B cell (primary cell): ENCODE data around the gene LRBA. TPM values are rescaled to one million over a fixed set of nuclear protein-coding genes. Genes with fewer than 3 reads are reported as not detected.

Experiments
- ATAC-seq: fragments of 200-7000 bp; cut with Tn5 transposase; one replicate; pipeline ENCODE4 v1.10.0; 2021; ENCODE audit warnings: low read depth, mild to moderate bottlenecking, moderate number of reproducible peaks, moderate library complexity
- CTCF ChIA-PET: fragments of 350-600 bp; sonication (Branson Sonifier 250); formaldehyde crosslinking; loops from one replicate; lab custom pipeline; 2021; ENCODE audit warnings: antibody characterized with exemption, inconsistent platforms; lab: Charles Lee
- POLR2A ChIA-PET: fragments of 350-600 bp; sonication (Branson Sonifier 250); formaldehyde crosslinking; loops from one replicate; lab custom pipeline; 2021; ENCODE audit warnings: antibody characterized with exemption; lab: Charles Lee
- DNase-seq: peaks from one replicate; pipeline ENCODE4 v3.0.0; 2013
- H2AFZ ChIP-seq: 2 replicates; pipeline ENCODE4 v1.6.1; 2012; ENCODE audit warnings: mild to moderate bottlenecking, low read depth, low read length; ENCODE audit not compliant: insufficient read depth, poor library complexity, severe bottlenecking
- H3K27ac ChIP-seq, 2 donors: 1 replicate in 1 of 2; 2 replicates in 1 of 2; pipeline ENCODE4 v1.5.1; 2012 to 2013; ENCODE audit warnings: low read length in 2 of 2, mild to moderate bottlenecking in 2 of 2, moderate library complexity in 1 of 2
- H3K27me3 ChIP-seq, 4 experiments: fragments of 200-600 bp in 1 of 4; sonication (generic) in 1 of 4; replicated peaks in 1 of 4; 1 replicate in 2 of 4; 2 replicates in 2 of 4; pipeline versions ENCODE4 v1.6.1 to v1.7.0; 2013 to 2016; ENCODE audit warnings: low read length in 3 of 4, mild to moderate bottlenecking in 2 of 4, mixed read lengths in 1 of 4, moderate library complexity in 1 of 4; ENCODE audit not compliant: insufficient read depth in 4 of 4, control insufficient read depth in 3 of 4; ENCODE audit errors: control extremely low read depth in 1 of 4
- H3K36me3 ChIP-seq, 2 experiments: replicated peaks in 1 of 2; 1 replicate in 1 of 2; 2 replicates in 1 of 2; pipeline versions ENCODE4 v1.6.1 to v1.7.1; 2013; ENCODE audit warnings: low read length in 1 of 2; ENCODE audit not compliant: insufficient read depth in 2 of 2, control insufficient read depth in 1 of 2; ENCODE audit errors: control extremely low read depth in 1 of 2, extremely low read depth in 1 of 2
- H3K4me1 ChIP-seq, 2 donors: fragments of 200-600 bp in 1 of 2; sonication (generic) in 1 of 2; 1 replicate in 1 of 2; 2 replicates in 1 of 2; pipeline versions ENCODE4 v1.5.1 to v1.6.1; 2013 to 2017; ENCODE audit warnings: low read length in 2 of 2; ENCODE audit not compliant: control insufficient read depth in 2 of 2, insufficient read depth in 2 of 2
- H3K4me2 ChIP-seq: replicated peaks from 2 replicates; pipeline ENCODE3; 2012; ENCODE audit warnings: mild to moderate bottlenecking, low read depth, low read length; ENCODE audit not compliant: poor library complexity, severe bottlenecking
- H3K4me3 ChIP-seq, 5 experiments: fragments of 200-600 bp in 1 of 5; sonication (generic) in 1 of 5; 1 replicate in 3 of 5; 2 replicates in 2 of 5; pipeline versions ENCODE4 v1.5.1 to v1.7.0; 2011 to 2016; ENCODE audit warnings: low read length in 4 of 5, mild to moderate bottlenecking in 4 of 5, low read depth in 2 of 5, control low read depth in 1 of 5, moderate library complexity in 1 of 5; ENCODE audit not compliant: insufficient read depth in 1 of 5; ENCODE audit errors: control extremely low read depth in 1 of 5, extremely low read depth in 1 of 5
- H3K79me2 ChIP-seq: fragments of 200-600 bp; sonication (generic); one replicate; pipeline ENCODE4 v1.6.0; 2016; ENCODE audit warnings: low read length; ENCODE audit not compliant: control insufficient read depth, insufficient read depth
- H3K9ac ChIP-seq: fragments of 200-600 bp; sonication (generic); 2 replicates; pipeline ENCODE4 v1.6.1; 2017; ENCODE audit warnings: mild to moderate bottlenecking, low read length, moderate library complexity
- H3K9me3 ChIP-seq, 3 donors: one replicate each; pipeline versions ENCODE4 v1.6.1 to v1.7.1; 2013; ENCODE audit warnings: low read length in 2 of 3; ENCODE audit not compliant: control insufficient read depth in 2 of 3, insufficient read depth in 1 of 3; ENCODE audit errors: control extremely low read depth in 1 of 3
- H4K20me1 ChIP-seq: 2 replicates; pipeline ENCODE4 v1.6.0; 2012; ENCODE audit warnings: mild to moderate bottlenecking, low read length; ENCODE audit not compliant: insufficient read depth, control insufficient read depth, poor library complexity, severe bottlenecking
- H3K27ac Mint-ChIP-seq: one replicate; pipeline ENCODE4 v1.8.0; 2021; ENCODE audit warnings: mixed read lengths
- H3K27me3 Mint-ChIP-seq: one replicate; pipeline ENCODE4 v1.8.0; 2021; ENCODE audit warnings: mixed read lengths
- H3K4me1 Mint-ChIP-seq: one replicate; pipeline ENCODE4 v1.8.0; 2021; ENCODE audit warnings: mixed read lengths
- H3K4me3 Mint-ChIP-seq: one replicate; pipeline ENCODE4 v1.8.0; 2021; ENCODE audit warnings: mixed read lengths
- H3K9me3 Mint-ChIP-seq: one replicate; pipeline ENCODE4 v1.8.0; 2022; ENCODE audit warnings: mixed read lengths; ENCODE audit not compliant: insufficient read depth
- CTCF ChIP-seq: fragments of 200-600 bp; IDR thresholded peaks from one replicate; pipeline ENCODE4 v1.8.0; 2022; ENCODE audit warnings: antibody characterized with exemption, mild to moderate bottlenecking
- EZH2 ChIP-seq: IDR thresholded peaks from 2 replicates; pipeline ENCODE4 v1.6.1; 2012; ENCODE audit warnings: borderline replicate concordance, low read depth, mild to moderate bottlenecking, moderate library complexity, low read length; ENCODE audit not compliant: insufficient read depth, poor library complexity, severe bottlenecking
- WGBS: methylation state at CpG from one replicate; pipeline ENCODE4 v1.1.5; 2013; ENCODE audit warnings: missing lambda C conversion rate; ENCODE audit not compliant: insufficient coverage; 5-methylcytosine and 5-hydroxymethylcytosine counted together
- intact Hi-C: fragments of 100-400 bp; cut with micrococcal nuclease; formaldehyde crosslinking; loops from one replicate; pipeline ENCODE4 v1.10.0; 2022
- polyA plus RNA-seq: library from polyadenylated mRNA; depleted of rRNA; stranded (reverse); fragments of >200 nt; gene quantifications from 2 replicates; pipeline ENCODE4 v1.2.3, GENCODE V29; 2012
- total RNA-seq, 2 donors: library from RNA; stranded (reverse); fragments of 120-200 nt in 1 of 2; gene quantifications; 1 replicate in 1 of 2; 2 replicates in 1 of 2; pipeline versions ENCODE4 v1.2.3 to v1.2.4, GENCODE V29; 2013 to 2022

The LRBA gene
- total and polyA plus RNA-seq, 2 donors (not counting 1 experiment from before 2014, with no cell fraction given), result 17.5 to 86.7 TPM

GRCh38 chr4:150589157-150589556, 425.9 kb downstream of the LRBA start:
- ATAC-seq (no peak), DNase-seq (no peak)
- intact Hi-C loops, result no loop called here
- ChIA-PET POLR2A (no interaction called here), CTCF (interaction anchor here (1.1 kb wide), 1 partner anchor 278 kb away, joined by 3 read pairs; no protein-coding TSS in a partner anchor)
- H3K4me3 Mint-ChIP-seq, result no peak overlapping the region
- Histone ChIP-seq H3K27ac (no peak overlapping the region), H3K79me2 (no peaks in the 10 kb centered on the region), H3K4me1 (no peaks in the 10 kb centered on the region), H3K36me3 (peaks cover 2 to 39% of the 10 kb centered on the region in 2 experiments), H3K9me3 (no peaks in the 10 kb centered on the region), H3K27me3 (no peaks in the 10 kb centered on the region), H2AFZ (no peak overlapping the region), H3K4me2 (no peak overlapping the region), H3K4me3 (no peak overlapping the region), H3K9ac (no peak overlapping the region), H4K20me1 (no peaks in the 10 kb centered on the region)
- no peaks in the 10 kb centered on the region for H3K4me1 Mint-ChIP-seq
- H3K27ac Mint-ChIP-seq, result no peak overlapping the region
- H3K27me3 Mint-ChIP-seq, result no peaks in the 10 kb centered on the region
- TF ChIP-seq CTCF, result no peak
- TF ChIP-seq EZH2, result no peak
- no CpG with 5 or more reads among the region's 2 CpGs for WGBS
- H3K9me3 Mint-ChIP-seq, result no peaks in the 10 kb centered on the region

- Histone ChIP-seq H3K4me3 (no peak overlapping the region), H3K4me1 (no peaks in the 10 kb centered on the region), H3K79me2 (no peaks in the 10 kb centered on the region), H4K20me1 (no peaks in the 10 kb centered on the region), H3K27me3 (no peaks in the 10 kb centered on the region), H3K27ac (no peak overlapping the region), H3K4me2 (no peak overlapping the region), H3K9ac (no peak overlapping the region), H3K36me3 (peaks cover 2 to 48% of the 10 kb centered on the region in 2 experiments), H3K9me3 (peaks cover 0 to 7% (median 0%) of the 10 kb centered on the region in 3 donors), H2AFZ (no peak overlapping the region)
- ATAC-seq (no peak), DNase-seq (no peak)
- no CpG with 5 or more reads among the region's 1 CpG for WGBS
- Mint-ChIP-seq H3K4me1 (no peaks in the 10 kb centered on the region), H3K9me3 (no peaks in the 10 kb centered on the region), H3K27me3 (no peaks in the 10 kb centered on the region), H3K27ac (no peak overlapping the region), H3K4me3 (no peak overlapping the region)
- intact Hi-C loops, result no loop called here
- no peak for TF ChIP-seq CTCF
- no peak for TF ChIP-seq EZH2
- POLR2A ChIA-PET, result no interaction called here
- CTCF ChIA-PET, result no interaction called here
These were observed 426.8 kb downstream of the LRBA start for GRCh38 chr4:150588316-150588715.
